NB4 (cell line): ENCODE results near the gene MAN1A2.

ENCODE experiments used
- CTCF ChIP-seq: IDR thresholded peaks from one replicate; pipeline ENCODE4 v1.5.1; 2012; ENCODE audit warnings: low read depth, low read length
- MYC ChIP-seq: IDR thresholded peaks from 2 replicates; pipeline ENCODE4 v1.6.1; 2011; ENCODE audit warnings: low read depth, low read length

GRCh38 chr1:117396636-117397035, 29.4 kb downstream of the MAN1A2 start:
- TF ChIP-seq CTCF: no peak
- TF ChIP-seq MYC: no peak
